Stimulated activated CD8-positive, alpha-beta memory T cell treated with anti-CD3 and anti-CD28 coated beads, Interleukin-4, amount 100 ng/mL, for 4 hours (primary cell): ENCODE measurements around the gene TRPM4.
"Not testable (repeated sequence)": the region's sequence is repeated elsewhere in the genome, so short reads cannot be mapped to it uniquely, and the experiment has no call there.

Experiments
- DNase-seq, 2 donors: peaks; one replicate each; pipeline ENCODE4 v3.0.0-alpha.2; 2020; ENCODE audit warnings: low read depth in 2 of 2, low spot score in 1 of 2

TRPM4 gene

DNA sequence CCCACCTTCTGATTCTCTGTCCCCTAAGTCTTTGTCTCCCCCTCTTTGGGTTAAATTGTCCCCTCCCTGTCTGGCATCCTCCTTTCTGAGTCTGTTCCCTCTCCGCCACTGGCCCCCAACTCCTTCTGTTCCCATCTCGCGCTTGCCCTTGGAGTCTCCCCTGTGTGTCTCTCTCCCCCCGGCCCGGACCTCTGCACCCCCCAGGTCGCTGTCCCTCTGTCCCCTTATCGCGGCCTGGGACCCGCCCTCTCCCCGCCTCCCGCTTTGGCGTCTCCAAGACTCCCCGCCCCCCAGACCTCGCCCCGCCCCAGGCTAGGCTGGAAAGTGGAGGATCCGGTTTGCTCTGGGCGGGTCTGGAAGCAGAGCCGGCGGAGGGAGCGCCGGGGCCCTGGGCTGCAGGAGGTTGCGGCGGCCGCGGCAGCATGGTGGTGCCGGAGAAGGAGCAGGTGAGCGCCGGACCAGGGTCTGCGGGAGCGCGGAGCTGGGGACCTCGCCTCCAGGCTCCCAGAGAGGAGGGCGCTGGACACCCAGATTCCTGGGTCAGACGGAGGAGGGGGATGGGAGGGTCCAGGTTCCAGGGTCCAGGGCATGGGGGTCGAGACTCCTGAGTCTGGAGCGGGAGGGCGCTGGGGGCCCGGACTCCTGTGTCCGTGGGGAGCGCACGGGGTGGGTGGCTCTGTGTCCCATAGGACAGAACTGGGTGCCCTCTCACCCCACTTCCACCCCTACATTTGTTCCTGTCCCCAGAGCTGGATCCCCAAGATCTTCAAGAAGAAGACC is at the start of gene TRPM4:
Gene TRPM4 (plus strand): TSS at position 348 of the 780 bp plus-strand sequence. CDS start 75 bp downstream, at position 423.
- no peak for DNase-seq

- no peak for DNase-seq
Observed at GRCh38 chr19:49109051-49109450, 48.5 kb upstream of the TRPM4 start.

DNA sequence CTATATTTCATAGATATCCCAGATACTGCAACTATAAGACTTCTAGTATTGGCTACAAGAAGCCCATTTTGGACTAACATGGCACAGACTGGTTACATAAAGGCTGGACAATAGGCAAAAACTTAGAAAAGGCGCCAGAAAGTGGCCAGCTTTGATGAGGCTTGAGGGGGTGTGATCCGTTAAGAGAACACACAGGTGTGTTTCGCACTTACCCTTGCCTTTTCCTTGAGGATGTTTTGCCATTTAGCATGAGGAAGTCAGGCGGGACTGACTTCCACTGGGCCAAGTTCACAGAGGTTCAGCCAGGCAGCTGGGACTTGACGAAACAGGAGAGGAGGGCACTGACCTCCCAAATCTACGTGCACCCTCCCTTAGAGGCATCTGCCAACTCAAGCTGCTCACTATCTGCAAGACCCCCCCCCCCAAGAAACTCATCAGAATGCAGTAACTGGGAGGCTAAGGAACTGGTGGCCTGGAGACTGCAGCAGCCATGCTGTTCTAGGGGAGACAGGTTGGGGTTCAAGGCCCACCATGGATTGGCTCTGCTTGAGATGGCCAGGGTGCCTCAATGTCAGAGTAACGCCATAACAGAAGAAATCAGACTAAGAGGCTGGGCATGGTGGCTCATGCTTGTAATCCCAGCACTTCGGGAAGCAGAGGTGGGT is 47.9 kb upstream of the TRPM4 start:
- no peak for DNase-seq

DNA sequence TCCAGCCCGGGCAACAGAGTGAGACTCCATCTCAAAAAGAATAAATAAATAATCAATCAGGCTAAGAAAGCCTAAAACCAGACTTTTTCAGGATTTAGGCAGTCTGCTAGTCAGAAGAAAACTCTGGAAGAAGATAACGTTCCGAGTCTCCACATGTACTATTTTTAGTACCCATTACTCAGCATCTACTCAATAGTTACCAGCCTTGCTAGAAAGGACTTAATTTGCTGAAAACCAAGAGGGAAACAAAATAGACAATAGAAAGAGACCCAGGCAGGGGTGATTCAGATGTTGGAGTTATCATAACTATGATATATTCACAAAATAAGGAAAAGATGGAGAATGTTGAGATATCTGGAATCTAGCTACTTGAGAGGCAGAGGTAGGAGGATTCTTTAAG is 47.0 kb upstream of the TRPM4 start:
- DNase-seq, result no peak

DNA sequence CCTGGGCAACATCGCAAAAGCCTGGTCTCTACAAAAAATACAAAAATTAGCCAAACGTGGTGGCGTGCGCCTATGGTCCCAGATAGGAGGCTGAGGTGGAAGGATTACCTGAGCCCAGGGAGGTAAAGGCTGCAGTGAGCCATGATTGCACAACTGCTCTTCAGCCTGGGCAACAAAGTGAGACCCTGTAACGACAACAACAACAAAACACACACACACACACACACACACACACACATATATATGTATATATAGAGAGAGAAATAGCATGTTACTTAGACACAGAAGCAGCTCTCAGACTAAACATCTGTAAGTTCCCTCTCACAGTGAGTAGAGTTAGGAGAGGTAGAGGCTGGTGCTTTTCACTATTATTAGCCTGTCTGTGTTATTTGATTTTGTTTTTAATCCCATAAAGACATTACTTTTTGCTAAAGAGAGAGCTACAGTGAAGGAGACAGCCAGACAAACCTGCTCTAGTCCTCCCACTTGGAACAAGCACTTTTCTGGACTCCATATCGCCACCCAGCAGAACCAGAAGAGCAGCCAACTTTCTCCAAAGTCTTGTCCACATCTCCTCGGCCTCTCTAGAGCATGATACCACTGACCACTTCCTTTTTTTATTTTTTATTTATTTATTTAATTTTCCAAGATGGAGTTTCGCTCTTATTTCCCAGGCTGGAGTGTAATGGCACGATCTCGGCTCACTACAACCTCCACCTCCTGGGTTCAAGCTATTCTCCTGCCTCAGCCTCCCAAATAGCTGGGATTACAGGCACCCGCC is 46.2 kb upstream of the TRPM4 start:
- DNase-seq, result no peak

GRCh38 chr19:49113762-49114629 is 43.6 kb upstream of the TRPM4 start, which contains the start of gene LIN7B:
Gene LIN7B, plus strand, starts transcription at chr19:49114370. Its CDS starts 35 bp downstream, at chr19:49114405.
- DNase-seq, result no peak

- DNase-seq, result no peak
Observed at GRCh38 chr19:49114630-49115363, 42.8 kb upstream of the TRPM4 start.

DNA sequence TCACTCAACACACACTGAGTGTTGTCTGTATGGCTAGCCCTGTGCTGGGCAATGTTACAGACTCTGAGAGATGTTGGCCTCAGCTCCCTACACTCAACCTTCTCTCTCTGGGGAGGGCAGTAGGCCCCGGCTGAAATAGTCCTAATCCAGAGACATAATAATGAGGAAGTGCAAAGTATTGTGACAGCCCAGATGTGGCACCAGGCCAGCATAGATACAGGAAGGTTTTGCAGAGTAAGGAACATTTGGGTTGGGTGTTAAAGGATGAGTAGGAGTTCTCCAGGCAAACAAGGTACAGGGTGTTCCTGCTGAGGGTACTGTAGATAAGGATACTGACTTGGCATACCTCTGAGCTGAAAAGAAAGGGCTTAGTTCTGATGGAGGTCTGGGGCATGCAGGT is 41.0 kb upstream of the TRPM4 start:
- no peak for DNase-seq

DNA sequence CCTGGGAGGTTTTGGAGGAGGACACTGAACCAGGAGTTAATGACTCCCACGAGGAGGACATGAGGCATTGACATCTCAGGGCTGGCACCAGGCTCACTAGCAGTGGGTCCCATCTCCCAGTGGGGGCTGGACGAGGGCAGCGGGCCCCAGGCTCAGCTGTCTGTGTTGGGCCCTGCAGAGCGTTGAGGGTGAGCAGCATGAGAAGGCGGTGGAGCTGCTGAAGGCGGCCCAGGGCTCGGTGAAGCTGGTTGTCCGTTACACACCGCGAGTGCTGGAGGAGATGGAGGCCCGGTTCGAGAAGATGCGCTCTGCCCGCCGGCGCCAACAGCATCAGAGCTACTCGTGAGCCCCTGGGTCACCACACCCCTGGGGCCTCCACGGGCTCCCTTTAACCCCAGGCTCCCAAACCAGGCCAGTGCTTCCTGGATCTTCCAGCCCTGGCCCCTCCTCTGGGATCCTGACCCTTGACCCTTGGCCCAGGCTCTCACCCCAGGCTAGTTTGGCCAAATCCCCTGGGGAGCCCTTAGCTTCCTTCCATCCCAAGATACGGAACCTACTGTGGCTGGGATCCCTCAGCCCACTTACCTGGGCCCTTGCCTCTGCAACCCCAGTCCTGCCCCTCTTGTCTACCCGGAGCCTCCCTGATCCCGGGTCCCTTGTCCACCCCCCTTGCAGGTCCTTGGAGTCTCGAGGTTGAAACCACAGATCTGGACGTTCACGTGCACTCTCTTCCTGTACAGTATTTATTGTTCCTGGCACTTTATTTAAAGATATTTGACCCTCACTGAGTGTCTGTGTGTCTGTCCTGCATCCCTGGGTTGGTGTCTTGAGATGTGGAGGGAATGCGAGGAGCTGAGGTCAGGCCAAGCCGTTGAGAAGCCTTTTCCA is 39.7 kb upstream of the TRPM4 start:
- no peak for DNase-seq

DNA sequence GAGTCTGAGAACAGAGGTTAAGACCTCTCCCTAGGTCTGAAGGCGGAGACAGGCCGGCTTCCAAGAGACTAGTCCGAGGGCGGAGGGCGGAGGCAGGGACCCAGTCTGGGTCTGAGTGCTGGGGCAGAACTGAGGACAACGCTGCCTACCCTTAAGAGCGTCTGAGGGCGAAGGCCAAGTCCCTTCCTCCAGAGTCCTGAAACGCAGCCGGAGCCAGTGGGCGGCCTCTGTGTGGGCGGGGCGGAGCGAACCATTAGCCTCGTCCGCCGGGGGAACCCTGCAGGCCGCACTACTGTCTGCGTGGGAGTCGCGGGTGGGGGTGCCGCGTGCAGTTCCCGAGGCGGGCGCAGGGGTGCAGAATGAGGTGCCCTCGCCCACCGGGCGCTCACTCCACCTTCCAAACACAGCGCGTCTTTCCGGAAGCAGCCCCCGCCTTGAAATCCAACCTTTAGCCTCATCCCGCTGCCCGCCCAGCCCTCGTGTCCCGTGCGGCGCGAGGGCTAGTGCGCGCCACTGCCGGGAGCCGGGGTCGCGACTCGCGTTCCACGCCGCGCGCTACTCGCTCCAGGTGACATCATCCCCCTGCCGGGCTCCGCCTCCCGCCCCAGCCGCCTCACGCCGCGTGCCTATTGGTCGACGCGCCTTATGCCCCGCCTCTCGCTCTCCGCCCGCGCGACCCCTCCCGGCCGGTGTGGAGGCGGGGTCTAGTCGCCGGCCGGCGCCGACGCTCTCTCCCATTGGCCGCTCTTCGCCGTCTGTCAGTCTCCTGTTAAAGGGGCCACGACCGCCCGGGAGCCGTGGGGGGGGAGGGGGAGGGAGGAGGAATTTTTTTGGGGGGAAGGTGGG is 38.8 kb upstream of the TRPM4 start, which contains the start of gene C19orf73:
Gene C19orf73 (minus strand): TSS at position 579 of the 846 bp plus-strand sequence. CDS start 121 bp downstream, at position 458.
- DNase-seq, result peak; percentile 81 to 90

- no peak for DNase-seq
Observed at GRCh38 chr19:49119411-49120324, 37.9 kb upstream of the TRPM4 start, which contains the start of gene PPFIA3. Gene PPFIA3, plus strand, starts transcription at chr19:49119544. Its CDS starts 8,330 bp downstream, at chr19:49127874.

- DNase-seq, result no peak
Observed at GRCh38 chr19:49120325-49120683, 37.3 kb upstream of the TRPM4 start.

DNA sequence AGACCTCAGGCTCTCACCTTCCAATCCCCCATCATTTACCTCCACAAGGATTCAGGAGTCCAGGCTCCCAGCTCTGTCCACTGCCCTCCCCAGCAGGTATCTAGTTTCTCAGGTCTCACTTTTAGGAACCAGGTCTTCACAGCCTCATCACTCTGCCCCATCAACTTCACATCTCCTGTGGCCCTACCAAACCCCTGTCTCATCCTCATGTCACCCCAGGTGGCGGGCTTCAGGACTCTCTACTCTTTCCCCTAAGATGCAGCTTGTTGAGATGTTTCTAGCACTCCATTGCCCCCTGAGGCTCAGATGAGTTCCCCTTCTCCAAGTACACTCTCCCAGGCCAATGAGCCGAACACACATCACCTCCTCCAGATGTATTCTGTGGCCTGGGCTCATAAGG is 36.7 kb upstream of the TRPM4 start:
- no peak for DNase-seq

DNA sequence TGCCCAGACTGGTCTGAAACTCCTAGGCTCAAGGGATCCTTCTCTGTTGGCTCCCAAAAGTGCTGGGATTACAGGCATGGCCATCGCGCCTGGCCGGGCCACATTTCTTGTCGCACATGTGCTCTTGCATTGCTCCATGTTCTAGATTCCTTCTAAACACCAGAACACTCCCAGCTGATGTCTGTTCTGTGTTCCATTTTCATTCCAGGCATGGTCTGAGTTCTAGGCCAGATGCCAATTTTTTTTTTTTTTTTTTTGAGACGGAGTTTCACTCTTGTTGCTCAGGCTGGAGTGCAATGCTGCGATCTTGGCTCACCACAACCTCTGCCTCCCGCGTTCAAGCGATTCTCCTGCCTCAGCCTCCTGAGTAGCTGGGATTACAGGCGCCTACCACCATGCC is 35.8 kb upstream of the TRPM4 start:
- DNase-seq, result not testable (repeated sequence)

GRCh38 chr19:49123285-49123684 is 34.3 kb upstream of the TRPM4 start:
- DNase-seq, result not testable (repeated sequence)

DNA sequence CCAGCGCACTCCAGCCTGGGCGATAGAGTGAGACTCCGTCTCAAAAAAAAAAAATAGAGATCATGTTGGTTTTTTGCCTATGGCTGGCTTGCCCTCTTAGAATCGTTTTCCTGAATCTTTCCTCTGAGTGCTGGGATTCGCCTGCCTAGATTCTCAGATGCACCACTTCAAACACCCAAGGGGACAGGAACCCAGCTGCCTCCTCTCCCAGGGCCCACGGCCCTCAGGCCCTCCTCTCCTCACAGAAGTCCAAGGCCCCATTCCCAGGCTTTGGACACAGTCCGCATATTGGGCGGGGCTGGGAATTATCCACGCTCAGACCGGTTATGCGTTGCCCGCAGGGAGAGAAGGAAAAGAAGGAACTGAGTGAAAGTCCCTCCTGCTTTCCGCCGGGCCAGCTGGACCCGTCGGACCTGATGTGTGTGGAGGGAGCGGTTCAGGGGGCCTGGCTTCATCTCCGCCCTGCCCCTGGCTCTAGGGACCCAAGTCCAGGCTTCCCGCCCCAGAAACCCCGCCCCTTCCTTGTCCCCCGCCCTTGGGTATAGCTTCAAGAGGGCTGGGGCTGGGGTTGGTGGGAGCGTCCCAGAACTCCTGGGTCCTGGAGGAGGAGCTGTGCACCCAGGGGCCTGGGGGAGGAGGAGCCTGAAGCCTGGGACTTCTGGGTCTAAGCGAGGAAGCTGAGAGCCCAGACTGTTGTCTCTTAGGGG is 32.4 kb upstream of the TRPM4 start:
- no peak for DNase-seq
